Fibroblast of lung (primary cell): Measurements from ENCODE around the gene RGS7. TPM values are rescaled to one million over a fixed set of nuclear protein-coding genes. Genes with fewer than 3 reads are reported as not detected.
"Not testable (repeated sequence)": the region's sequence is repeated elsewhere in the genome, so short reads cannot be mapped to it uniquely, and the experiment has no call there.

ENCODE experiments used
- DNase-seq, 2 donors: peaks; one replicate each; pipeline versions ENCODE4 v3.0.0 to v3.0.0-alpha.2; 2010; ENCODE audit warnings: low read depth in 2 of 2
- H2AFZ ChIP-seq: 2 replicates; pipeline ENCODE4 v1.5.1; 2012; ENCODE audit warnings: low read length, control low read depth, inconsistent platforms
- H3K27ac ChIP-seq: 2 replicates; pipeline ENCODE4 v1.5.1; 2011; ENCODE audit warnings: low read length, control low read depth; ENCODE audit not compliant: insufficient read depth
- H3K27me3 ChIP-seq: 2 replicates; pipeline ENCODE4 v1.5.1; 2011; ENCODE audit warnings: mild to moderate bottlenecking, low read length; ENCODE audit not compliant: control insufficient read depth, insufficient read depth
- H3K36me3 ChIP-seq: 2 replicates; pipeline ENCODE4 v1.5.1; 2011; ENCODE audit warnings: low read length; ENCODE audit not compliant: control insufficient read depth, insufficient read depth
- H3K4me1 ChIP-seq: 2 replicates; pipeline ENCODE4 v1.5.1; 2011; ENCODE audit warnings: low read length; ENCODE audit not compliant: control insufficient read depth, insufficient read depth; ENCODE audit errors: extremely low read depth
- H3K4me2 ChIP-seq: 2 replicates; pipeline ENCODE4 v1.5.1; 2011; ENCODE audit warnings: low read length, control low read depth; ENCODE audit not compliant: insufficient read depth; ENCODE audit errors: extremely low read depth
- H3K4me3 ChIP-seq, 4 experiments: fragments of 200-600 bp in 1 of 4; sonication (generic) in 1 of 4; replicated peaks in 1 of 4; 2 replicates each; pipeline ENCODE4 v1.5.1; 2011 to 2016; ENCODE audit warnings: low read length in 4 of 4, low read depth in 3 of 4, mild to moderate bottlenecking in 3 of 4, control low read depth in 2 of 4, inconsistent platforms in 1 of 4, mixed read lengths in 1 of 4; ENCODE audit not compliant: insufficient read depth in 1 of 4; ENCODE audit errors: control extremely low read depth in 1 of 4
- H3K79me2 ChIP-seq: 2 replicates; pipeline ENCODE4 v1.5.1; 2012; ENCODE audit warnings: mild to moderate bottlenecking, low read length, inconsistent platforms; ENCODE audit not compliant: control insufficient read depth, insufficient read depth
- H3K9ac ChIP-seq: 2 replicates; pipeline ENCODE4 v1.5.1; 2011; ENCODE audit warnings: mild to moderate bottlenecking, low read length, control low read depth; ENCODE audit not compliant: insufficient read depth
- H3K9me3 ChIP-seq: 2 replicates; pipeline ENCODE4 v1.5.1; 2012; ENCODE audit warnings: low read depth, low read length; ENCODE audit not compliant: control insufficient read depth, insufficient read depth
- H4K20me1 ChIP-seq: 2 replicates; pipeline ENCODE4 v1.5.1; 2011; ENCODE audit warnings: low read length; ENCODE audit not compliant: control insufficient read depth, insufficient read depth; ENCODE audit errors: extremely low read depth
- CTCF ChIP-seq, 2 donors: IDR thresholded peaks in 1 of 2; conservative IDR thresholded peaks in 1 of 2; 1 replicate in 1 of 2; 2 replicates in 1 of 2; pipeline ENCODE4 v1.5.1; 2011 to 2012; ENCODE audit warnings: low read length in 2 of 2, control low read depth in 1 of 2, inconsistent platforms in 1 of 2, low read depth in 1 of 2, mild to moderate bottlenecking in 1 of 2
- EZH2 ChIP-seq: IDR thresholded peaks from 2 replicates; pipeline ENCODE4 v1.5.1; 2012; ENCODE audit warnings: low read length, control low read depth, mild to moderate bottlenecking; ENCODE audit errors: missing control alignments
- polyA plus RNA-seq, 2 donors: library from polyadenylated mRNA; depleted of rRNA in 1 of 2; stranded (reverse) in 1 of 2; unstranded in 1 of 2; fragments of >200 nt; gene quantifications; 2 replicates each; pipeline ENCODE4 v1.2.1, GENCODE V29; 2011 to 2012; ENCODE audit warnings: missing spikeins in 1 of 2
- total RNA-seq: library from RNA; depleted of rRNA; stranded (reverse); fragments of >200 nt; gene quantifications from 2 replicates; pipeline ENCODE4 v1.2.1, GENCODE V29; 2014

The RGS7 gene
- total and polyA plus RNA-seq, 2 donors (not counting 1 experiment from before 2014, with no cell fraction given): 3.6 to 4.2 TPM

- Histone ChIP-seq H3K9me3 (no peaks in the 10 kb centered on the region), H3K9ac (no peak overlapping the region), H2AFZ (no peak overlapping the region), H3K36me3 (no peaks in the 10 kb centered on the region), H3K4me2 (no peak overlapping the region), H3K4me3 (no peak overlapping the region), H3K4me1 (no peaks in the 10 kb centered on the region), H3K27ac (no peak overlapping the region), H3K27me3 (no peaks in the 10 kb centered on the region), H3K79me2 (no peaks in the 10 kb centered on the region), H4K20me1 (no peaks in the 10 kb centered on the region)
- no peak for DNase-seq
- TF ChIP-seq EZH2 (no peak), CTCF (conservative IDR thresholded peaks at IDR 0.05 in 1 of 2, IDR thresholded peaks at IDR 0.05 in 1 of 2; ENCODE audit: low read depth in 1 of 2, low read length in 2 of 2) (no peak)
Observed at GRCh38 chr1:241090798-241091197, 266.2 kb downstream of the RGS7 start.

GRCh38 chr1:241089066-241089465 lies 267.9 kb downstream of the RGS7 start:
- not testable (repeated sequence) for H3K27me3 ChIP-seq, H4K20me1 ChIP-seq, H3K27ac ChIP-seq, DNase-seq, H3K4me2 ChIP-seq, H3K36me3 ChIP-seq, H2AFZ ChIP-seq, H3K9ac ChIP-seq, H3K4me1 ChIP-seq, H3K79me2 ChIP-seq, H3K9me3 ChIP-seq, H3K4me3 ChIP-seq

- H3K36me3 ChIP-seq, H3K4me2 ChIP-seq, H2AFZ ChIP-seq, H3K79me2 ChIP-seq, H3K9me3 ChIP-seq, H4K20me1 ChIP-seq, H3K27me3 ChIP-seq, H3K4me1 ChIP-seq, DNase-seq, H3K4me3 ChIP-seq, H3K27ac ChIP-seq, H3K9ac ChIP-seq: not testable (repeated sequence)
Observed at GRCh38 chr1:241088075-241088474, 268.9 kb downstream of the RGS7 start.

- TF ChIP-seq CTCF (conservative IDR thresholded peaks at IDR 0.05 in 1 of 2, IDR thresholded peaks at IDR 0.05 in 1 of 2; ENCODE audit: low read depth in 1 of 2, low read length in 2 of 2) (no peak), EZH2 (no peak)
- H3K27ac ChIP-seq: no peak overlapping the region
- no peaks in the 10 kb centered on the region for H3K79me2 ChIP-seq
- H3K9ac ChIP-seq: no peak overlapping the region
- H3K4me2 ChIP-seq: no peak overlapping the region
- no peaks in the 10 kb centered on the region for H3K4me1 ChIP-seq
- no peak overlapping the region for H3K4me3 ChIP-seq
- DNase-seq: no peak
- H4K20me1 ChIP-seq: no peaks in the 10 kb centered on the region
- no peak overlapping the region for H2AFZ ChIP-seq
- H3K27me3 ChIP-seq: no peaks in the 10 kb centered on the region
- H3K36me3 ChIP-seq: no peaks in the 10 kb centered on the region
- H3K9me3 ChIP-seq: no peaks in the 10 kb centered on the region
Observed at GRCh38 chr1:241086686-241087085, 270.3 kb downstream of the RGS7 start.
